Measurements from ENCODE around the gene WDR72.
"Not testable (repeated sequence)": the region's sequence is repeated elsewhere in the genome, so short reads cannot be mapped to it uniquely, and the experiment has no call there.

WDR72 gene

GRCh38 chr15:53759411-53759931 lies at the start of gene WDR72:
TSS of gene WDR72 (minus strand) at chr15:53759663. CDS start at chr15:53733149, 26,514 bp downstream.
- DNase-seq = no peak

DNA sequence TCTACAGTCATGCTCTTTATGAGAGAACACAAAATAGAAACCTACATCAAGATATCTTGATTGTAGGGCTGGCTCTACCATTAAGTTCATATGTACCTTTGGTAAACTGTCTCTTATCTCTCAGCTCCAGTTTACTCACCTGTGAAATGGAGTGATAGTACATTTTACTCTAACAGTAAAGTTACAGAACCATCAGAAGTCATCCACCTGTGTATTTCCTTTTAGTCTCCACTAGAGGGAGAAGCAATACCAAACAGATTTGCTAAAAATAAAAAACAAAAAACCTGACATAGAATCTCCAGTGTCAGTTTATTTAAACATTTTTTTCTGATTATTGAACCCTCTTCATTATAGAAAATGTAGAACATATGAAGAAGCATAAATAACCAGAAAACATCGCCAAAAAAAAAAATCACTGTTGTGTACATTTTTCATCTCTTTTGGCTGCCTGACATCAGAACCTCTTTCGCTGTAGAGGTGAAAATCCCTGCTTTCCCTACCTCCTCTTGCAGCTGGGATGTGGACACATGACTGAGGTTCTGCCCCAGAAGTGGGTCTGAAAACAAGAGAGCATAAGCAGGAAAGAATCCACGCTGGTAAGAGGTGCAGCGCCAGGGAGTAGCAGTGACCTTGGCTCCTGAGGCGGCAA lies 48.7 kb upstream of the WDR72 start:
- DNase-seq = no peak

GRCh38 chr15:53807501-53807900 lies 48.0 kb upstream of the WDR72 start:
- DNase-seq = no peak

GRCh38 chr15:53802672-53803071 lies 43.2 kb upstream of the WDR72 start:
- DNase-seq = no peak

DNA sequence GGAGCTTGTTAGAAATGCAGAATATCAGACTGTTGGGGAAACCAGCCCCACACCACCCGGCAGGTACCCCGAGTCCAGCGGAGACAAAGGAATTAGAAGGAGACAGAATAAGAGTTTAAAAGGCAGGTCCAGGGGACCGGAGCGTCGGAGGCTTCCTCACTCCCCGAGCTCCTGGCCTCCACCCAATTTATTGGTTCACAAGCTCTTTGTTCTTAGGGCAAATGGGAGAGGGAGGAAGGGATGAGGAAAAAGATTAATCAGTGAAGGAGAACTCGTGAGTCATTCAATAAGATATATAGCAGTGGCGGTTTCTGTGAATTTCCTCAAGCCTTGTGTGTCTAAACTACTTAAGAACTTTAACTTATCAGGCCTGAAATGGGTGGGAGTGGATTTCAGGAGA lies 32.1 kb upstream of the WDR72 start:
- DNase-seq = no peak

GRCh38 chr15:53789654-53790375 lies 30.4 kb upstream of the WDR72 start:
- no peak for DNase-seq

- DNase-seq = no peak
Observed at GRCh38 chr15:53786401-53786800, 26.9 kb upstream of the WDR72 start.

- DNase-seq = not testable (repeated sequence)
Observed at GRCh38 chr15:53785241-53785640, 25.8 kb upstream of the WDR72 start.

- DNase-seq = no peak
Observed at GRCh38 chr15:53762916-53763315, 3.5 kb upstream of the WDR72 start.

GRCh38 chr15:53758412-53758811 lies 1.1 kb downstream of the WDR72 start:
- DNase-seq = no peak

DNA sequence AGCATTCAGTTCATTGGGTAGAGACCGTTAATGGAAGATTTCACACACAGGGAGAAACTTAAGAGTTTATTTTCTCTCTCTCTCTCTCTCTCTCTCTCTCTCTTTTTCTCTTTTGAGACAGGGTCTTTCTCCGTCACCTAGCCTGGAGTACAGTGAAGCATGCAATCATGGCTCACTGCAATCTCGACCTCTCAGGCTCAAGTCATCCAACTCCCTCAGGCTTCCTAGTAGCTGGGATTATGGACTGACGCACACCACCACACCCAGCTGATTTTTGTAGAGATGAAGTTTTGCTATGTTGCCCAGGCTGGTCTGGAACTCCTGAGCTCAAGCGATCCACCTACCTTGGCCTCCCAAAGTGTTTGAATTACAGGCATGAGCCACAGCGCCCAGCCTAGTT lies 1.6 kb downstream of the WDR72 start:
- no peak for DNase-seq

GRCh38 chr15:53753813-53754212 lies 5.7 kb downstream of the WDR72 start:
- no peak for DNase-seq

- no peak for DNase-seq
Observed at GRCh38 chr15:53752406-53752805, 7.1 kb downstream of the WDR72 start.

DNA sequence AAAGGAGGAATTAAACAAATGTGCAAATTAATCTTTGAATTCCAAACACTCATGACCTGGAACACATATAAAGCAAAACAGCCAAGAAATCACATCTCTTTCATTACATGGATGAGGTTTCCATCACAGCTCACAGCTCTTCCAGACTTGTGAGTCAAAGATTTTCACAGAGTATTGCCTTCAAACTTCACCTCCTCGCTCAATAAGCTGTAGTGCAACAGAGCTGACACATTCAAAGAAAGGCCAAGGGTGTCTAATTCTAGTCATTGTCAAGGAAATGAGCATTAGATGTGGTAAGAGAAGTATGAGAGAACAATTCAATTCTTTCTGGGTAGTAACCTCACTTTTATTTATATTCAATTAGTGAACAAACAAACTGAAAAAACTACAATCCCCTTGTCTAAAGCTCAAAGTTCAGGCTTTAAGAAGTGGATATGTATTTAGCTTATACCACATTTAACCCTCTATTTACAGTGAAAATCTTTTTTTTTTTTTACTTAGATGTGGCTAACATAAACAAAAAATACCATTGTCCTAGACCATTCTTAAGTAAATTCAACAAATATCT lies 11.9 kb downstream of the WDR72 start:
- DNase-seq = no peak

DNA sequence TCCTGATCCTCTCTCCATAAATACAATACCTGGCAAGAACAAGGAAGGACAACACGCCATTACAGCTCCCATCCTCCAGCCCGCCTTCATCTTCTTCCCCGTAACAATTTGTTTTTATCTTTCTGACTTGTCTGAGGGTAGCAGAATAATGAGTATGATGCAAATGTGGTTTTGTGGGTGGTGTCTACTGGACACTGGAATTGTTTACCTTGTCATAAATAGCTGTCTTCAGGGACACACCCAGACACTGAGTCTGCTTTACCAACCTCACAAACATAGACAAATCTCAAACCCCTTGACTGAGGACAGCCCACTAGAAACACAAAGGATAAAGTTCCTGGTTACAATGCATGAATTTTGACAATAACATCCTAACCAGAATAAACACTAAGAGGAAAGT lies 13.4 kb downstream of the WDR72 start:
- DNase-seq = no peak

GRCh38 chr15:53739651-53740050 lies 19.8 kb downstream of the WDR72 start:
- no peak for DNase-seq

DNA sequence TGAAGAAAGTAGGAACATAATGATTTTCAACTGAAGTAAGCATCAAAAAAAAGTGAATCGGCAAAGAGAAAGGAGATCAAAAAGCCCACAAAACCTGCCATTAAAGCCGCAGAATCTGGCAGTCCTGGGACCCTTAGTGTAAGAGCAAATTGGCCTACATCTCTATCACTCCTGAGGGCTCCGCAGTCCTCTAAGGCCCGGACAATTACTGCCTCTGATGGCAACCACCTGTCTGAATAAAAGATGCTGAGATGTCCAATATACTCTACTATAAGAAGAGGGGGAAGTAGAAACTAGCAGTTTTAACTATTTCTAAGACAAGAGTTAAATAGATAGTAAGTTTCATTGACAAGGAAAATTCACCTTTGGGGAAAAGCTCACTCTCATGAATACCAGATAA lies 20.3 kb downstream of the WDR72 start:
- no peak for DNase-seq

DNA sequence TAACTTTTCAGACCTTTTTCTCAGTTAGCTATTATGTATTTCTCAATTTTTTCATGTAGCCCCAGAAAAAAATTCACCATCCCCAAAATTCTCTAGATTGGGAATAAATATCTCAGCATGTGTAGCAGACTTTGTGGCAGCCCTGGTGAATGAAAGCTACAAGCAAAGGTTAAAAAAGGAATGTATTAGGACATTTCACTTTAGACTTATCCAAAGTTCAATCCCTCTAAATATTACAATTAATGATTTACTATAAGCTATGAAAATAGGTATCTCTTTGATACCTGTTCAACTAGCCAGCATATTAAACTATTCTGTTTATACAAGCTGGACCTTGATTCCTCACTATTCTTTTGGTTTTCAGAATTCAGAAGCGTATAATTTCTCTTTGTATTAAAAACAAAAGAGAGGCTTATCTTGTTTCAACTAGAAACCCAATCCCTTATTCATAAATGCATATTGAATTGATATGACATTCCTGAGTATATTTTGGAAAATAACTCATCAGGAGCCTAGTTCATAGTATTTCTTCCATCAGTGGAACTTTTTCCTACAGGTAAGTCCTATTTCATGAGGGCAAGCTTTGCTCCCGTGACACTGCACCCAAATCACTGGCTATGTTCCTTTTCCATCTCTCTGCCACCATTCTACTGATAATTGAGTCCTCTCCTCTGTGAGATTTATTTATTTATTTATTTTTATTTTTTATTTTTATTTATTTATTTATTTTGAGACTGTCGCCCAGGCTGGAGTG lies 38.0 kb downstream of the WDR72 start:
- no peak for DNase-seq

GRCh38 chr15:53716909-53717876 lies 42.3 kb downstream of the WDR72 start:
- DNase-seq = no peak

GRCh38 chr15:53713218-53713617 lies 46.2 kb downstream of the WDR72 start:
- no peak for DNase-seq

DNA sequence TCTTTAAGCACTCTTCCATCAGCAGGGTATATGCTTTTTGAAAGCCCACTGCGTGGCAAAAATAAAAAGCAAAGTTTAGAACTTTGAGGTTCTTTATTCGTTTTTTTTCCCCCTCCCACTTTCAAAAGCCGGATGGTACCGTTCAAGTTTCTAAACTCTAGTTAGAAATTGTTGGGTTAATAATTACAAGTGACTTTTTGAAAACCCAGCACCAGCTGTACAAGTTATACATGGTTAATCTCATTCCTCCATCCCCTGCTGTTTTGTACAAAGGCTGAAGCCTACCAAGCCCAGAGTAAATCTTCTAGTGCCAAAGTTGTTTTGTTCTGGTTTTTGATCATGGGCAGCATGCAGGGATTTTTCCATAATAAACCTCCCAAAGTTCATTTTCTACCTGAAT lies 48.6 kb downstream of the WDR72 start:
- no peak for DNase-seq

DNA sequence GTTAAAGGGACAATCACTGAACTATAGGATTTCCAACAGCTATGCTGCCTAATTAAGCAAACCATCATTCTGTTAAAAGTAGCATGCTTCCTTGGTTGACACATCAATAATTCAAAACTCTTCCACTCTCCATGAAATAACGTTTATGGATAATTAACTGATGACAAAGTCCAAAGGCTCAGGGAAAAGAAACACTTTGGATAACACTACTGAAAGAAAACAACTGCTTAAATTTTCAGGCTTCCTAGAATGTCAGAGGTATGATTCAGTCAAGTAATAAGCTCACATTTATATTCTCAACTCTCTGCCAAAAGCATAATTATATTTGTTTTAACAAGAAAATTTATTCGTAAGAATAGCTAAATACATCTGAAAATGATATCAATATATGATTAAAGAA lies 49.6 kb downstream of the WDR72 start:
- DNase-seq = no peak
